Ishikawa (cell line): ENCODE results near the gene COMT.

Source experiments
- REST ChIP-seq: IDR thresholded peaks from 2 replicates; pipeline ENCODE4 v1.6.1; 2012; ENCODE audit warnings: low read depth, mild to moderate bottlenecking
- ZBTB7A ChIP-seq: IDR thresholded peaks from 2 replicates; pipeline ENCODE4 v1.6.1; 2012; ENCODE audit warnings: low read depth

GRCh38 chr22:19992481-19992911 lies 50.9 kb downstream of the COMT start:
- TF ChIP-seq REST (no peak), ZBTB7A (no peak)
